ENCODE measurements around the gene MPHOSPH8.
"Not testable (repeated sequence)": the region's sequence is repeated elsewhere in the genome, so short reads cannot be mapped to it uniquely, and the experiment has no call there.

The MPHOSPH8 gene

GRCh38 chr13:19685034-19685433, 51.6 kb downstream of the MPHOSPH8 start:
- DNase-seq = no peak

- DNase-seq = no peak
These were observed 52.0 kb downstream of the MPHOSPH8 start for GRCh38 chr13:19685437-19685836.

- DNase-seq = not testable (repeated sequence)
These were observed 58.0 kb downstream of the MPHOSPH8 start for GRCh38 chr13:19691447-19691846.

GRCh38 chr13:19695428-19695827, 62.0 kb downstream of the MPHOSPH8 start:
- DNase-seq = no peak

- DNase-seq = no peak
These were observed 62.4 kb downstream of the MPHOSPH8 start for GRCh38 chr13:19695829-19696228.

- DNase-seq = not testable (repeated sequence)
These were observed 67.5 kb downstream of the MPHOSPH8 start for GRCh38 chr13:19700963-19701362.

GRCh38 chr13:19701619-19702018, 68.2 kb downstream of the MPHOSPH8 start:
- not testable (repeated sequence) for DNase-seq

GRCh38 chr13:19704256-19704655, 70.8 kb downstream of the MPHOSPH8 start:
- not testable (repeated sequence) for DNase-seq

- DNase-seq = not testable (repeated sequence)
These were observed 75.6 kb downstream of the MPHOSPH8 start for GRCh38 chr13:19709039-19709438.

- DNase-seq = not testable (repeated sequence)
These were observed 76.3 kb downstream of the MPHOSPH8 start for GRCh38 chr13:19709782-19710181.

GRCh38 chr13:19713186-19713965, 79.9 kb downstream of the MPHOSPH8 start:
- no peak for DNase-seq

- DNase-seq = no peak
These were observed 86.6 kb downstream of the MPHOSPH8 start for GRCh38 chr13:19720039-19720438.

Data from GDM1 (cell line).